GM23338 (cell line): ENCODE measurements around the gene PCLO. TPM values are rescaled to one million over a fixed set of nuclear protein-coding genes. Genes with fewer than 3 reads are reported as not detected.

Source experiments
- ATAC-seq: fragments of 200-7000 bp; cut with Tn5 transposase; 3 replicates; pipeline ENCODE4 v1.9.1; 2020
- DNase-seq: peaks from one replicate; pipeline ENCODE4 v3.0.0-alpha.2; 2015; ENCODE audit warnings: low spot score
- H2AFZ ChIP-seq: fragments of 200-600 bp; sonication (generic); 2 replicates; pipeline ENCODE4 v1.8.0; 2016; ENCODE audit warnings: antibody characterized with exemption, mild to moderate bottlenecking, moderate library complexity
- H3F3A ChIP-seq: fragments of 200-600 bp; sonication (generic); replicated peaks from 2 replicates; pipeline ENCODE4 v1.8.0; 2017; ENCODE audit warnings: antibody characterized with exemption, mixed run types, low read depth
- H3K27ac ChIP-seq: fragments of 200-600 bp; sonication (generic); 2 replicates; pipeline ENCODE4 v1.6.1; 2016; ENCODE audit warnings: low read depth
- H3K27me3 ChIP-seq: fragments of 200-600 bp; sonication (generic); 2 replicates; pipeline ENCODE4 v1.8.0; 2016; ENCODE audit warnings: mild to moderate bottlenecking, mixed run types, moderate library complexity; ENCODE audit not compliant: insufficient read depth
- H3K36me3 ChIP-seq: fragments of 200-600 bp; sonication (generic); 2 replicates; pipeline ENCODE4 v1.8.0; 2016; ENCODE audit warnings: mild to moderate bottlenecking; ENCODE audit not compliant: insufficient read depth
- H3K4me1 ChIP-seq: fragments of 200-600 bp; sonication (generic); 2 replicates; pipeline ENCODE4 v1.8.0; 2016; ENCODE audit warnings: mild to moderate bottlenecking, moderate library complexity; ENCODE audit not compliant: insufficient read depth
- H3K4me2 ChIP-seq: fragments of 200-600 bp; sonication (generic); 2 replicates; pipeline ENCODE4 v1.7.1; 2017; ENCODE audit warnings: mixed run types
- H3K4me3 ChIP-seq: fragments of 200-600 bp; sonication (generic); 2 replicates; pipeline ENCODE4 v1.6.1; 2016; ENCODE audit warnings: mixed run types
- H3K79me2 ChIP-seq: fragments of 200-600 bp; sonication (generic); replicated peaks from 2 replicates; pipeline ENCODE4 v1.8.0; 2017; ENCODE audit warnings: mild to moderate bottlenecking; ENCODE audit not compliant: insufficient read depth
- H3K9me2 ChIP-seq: fragments of 200-600 bp; sonication (generic); 2 replicates; pipeline ENCODE4 v1.8.0; 2017; ENCODE audit not compliant: insufficient read depth
- H4K20me1 ChIP-seq: fragments of 200-600 bp; sonication (generic); replicated peaks from 2 replicates; pipeline ENCODE4 v1.8.0; 2017; ENCODE audit warnings: mild to moderate bottlenecking; ENCODE audit not compliant: insufficient read depth
- H3K27ac Mint-ChIP-seq: 2 replicates; pipeline ENCODE4 v1.8.0; 2020; ENCODE audit warnings: inconsistent platforms, mild to moderate bottlenecking, moderate library complexity, mixed read lengths
- H3K27me3 Mint-ChIP-seq: 3 replicates; pipeline ENCODE4 v1.8.0; 2022; ENCODE audit warnings: low read depth, mild to moderate bottlenecking, moderate library complexity, mixed read lengths, inconsistent platforms; ENCODE audit not compliant: insufficient read depth, poor library complexity
- H3K36me3 Mint-ChIP-seq: 3 replicates; pipeline ENCODE4 v1.8.0; 2021; ENCODE audit warnings: low read depth, mild to moderate bottlenecking, inconsistent platforms, moderate library complexity, mixed read lengths
- H3K4me1 Mint-ChIP-seq: 3 replicates; pipeline ENCODE4 v1.8.0; 2020; ENCODE audit warnings: mild to moderate bottlenecking, inconsistent platforms, mixed read lengths
- H3K4me3 Mint-ChIP-seq: 3 replicates; pipeline ENCODE4 v1.8.0; 2021; ENCODE audit warnings: moderate library complexity, mild to moderate bottlenecking, inconsistent platforms, mixed read lengths
- H3K9me3 Mint-ChIP-seq: 3 replicates; pipeline ENCODE4 v1.8.0; 2020; ENCODE audit warnings: moderate library complexity, mild to moderate bottlenecking, inconsistent platforms, mixed read lengths
- CREB1 ChIP-seq: fragments of 250-450 bp; sonication (Bioruptor Pico); IDR thresholded peaks from 2 replicates; pipeline ENCODE4 v1.5.0; 2020; ENCODE audit warnings: low read depth, mild to moderate bottlenecking, moderate library complexity
- CTCF ChIP-seq, 2 experiments: fragments of 200-600 bp in 1 of 2; sonication (generic) in 1 of 2; conservative IDR thresholded peaks; 2 replicates each; pipeline versions ENCODE4 v1.5.1 to v1.6.1; 2016 to 2017; ENCODE audit warnings: antibody characterized with exemption in 2 of 2, low read depth in 2 of 2, mild to moderate bottlenecking in 2 of 2, moderate library complexity in 1 of 2
- EZH2 ChIP-seq: fragments of 200-600 bp; sonication (generic); IDR thresholded peaks from one replicate; pipeline ENCODE4 v1.8.0; 2017; ENCODE audit warnings: antibody characterized with exemption, mild to moderate bottlenecking, low read depth; ENCODE audit not compliant: unreplicated experiment
- EZH2phosphoT487 ChIP-seq: fragments of 200-600 bp; sonication (generic); IDR thresholded peaks from one replicate; pipeline ENCODE4 v1.8.1; 2018; ENCODE audit warnings: antibody characterized with exemption; ENCODE audit not compliant: unreplicated experiment
- JUNB ChIP-seq: IDR thresholded peaks from one replicate; pipeline ENCODE4 v1.6.1; 2016; ENCODE audit warnings: antibody characterized with exemption; ENCODE audit not compliant: unreplicated experiment
- NANOG ChIP-seq: IDR thresholded peaks from 2 replicates; pipeline ENCODE4 v1.6.1; 2016; ENCODE audit warnings: antibody characterized with exemption, borderline replicate concordance
- POLR2AphosphoS5 ChIP-seq: IDR thresholded peaks from 2 replicates; pipeline ENCODE4 v1.6.1; 2016; ENCODE audit warnings: antibody characterized with exemption, low read depth
- STAT1 ChIP-seq: IDR thresholded peaks from one replicate; pipeline ENCODE4 v1.6.1; 2016; ENCODE audit warnings: antibody characterized with exemption; ENCODE audit not compliant: unreplicated experiment
- ZNF331 ChIP-seq: fragments of 250-450 bp; sonication (Bioruptor Pico); IDR thresholded peaks from 2 replicates; pipeline ENCODE4 v1.5.0; 2020; ENCODE audit warnings: low read depth, mild to moderate bottlenecking, moderate library complexity
- polyA plus RNA-seq: library from polyadenylated mRNA; unstranded; fragments of >200 nt; fragmentation: Nextera tagmentation; extraction: Ambion mirVana; gene quantifications from 2 replicates; pipeline ENCODE4 v1.2.1, GENCODE V29; 2016
- total RNA-seq: library from RNA; depleted of rRNA; stranded (reverse); fragments of >200 nt; shearing (Covaris generic); gene quantifications from 2 replicates; pipeline ENCODE4 v1.2.3, GENCODE V29; 2014
- TF ChIP-seq, protein P1 (sequence below): IDR thresholded peaks from one replicate; pipeline ENCODE4 v1.6.1; 2018; ENCODE audit warnings: antibody characterized with exemption; ENCODE audit not compliant: unreplicated experiment
- TF ChIP-seq, protein P2 (sequence below): IDR thresholded peaks from 2 replicates; pipeline ENCODE4 v1.6.1; 2016; ENCODE audit warnings: antibody characterized with exemption

PCLO gene
- total and polyA plus RNA-seq, 2 experiments from 2014 or later = 7.4 to 9.1 TPM

- Mint-ChIP-seq H3K4me1 (peaks cover 13% of the 10 kb centered on the region; the same call in 2 of the 3 replicates), H3K9me3 (no peaks in the 10 kb centered on the region), H3K27me3 (no peaks in the 10 kb centered on the region), H3K36me3 (no peaks in the 10 kb centered on the region), H3K27ac (no peak overlapping the region), H3K4me3 (peak overlapping the region; percentile 84)
- Histone ChIP-seq H4K20me1 (no peaks in the 10 kb centered on the region), H3K79me2 (no peaks in the 10 kb centered on the region), H3K36me3 (no peaks in the 10 kb centered on the region), H3F3A (no peaks in the 10 kb centered on the region), H3K4me3 (peak overlapping the region; percentile 79), H3K27me3 (no peaks in the 10 kb centered on the region), H3K27ac (no peak overlapping the region), H3K4me2 (peak overlapping the region; percentile 97), H3K9me2 (no peaks in the 10 kb centered on the region), H2AFZ (no peak overlapping the region), H3K4me1 (peaks cover 6% of the 10 kb centered on the region)
- DNase-seq (peak; percentile 49), ATAC-seq (no peak)
- TF ChIP-seq, protein P1, sequence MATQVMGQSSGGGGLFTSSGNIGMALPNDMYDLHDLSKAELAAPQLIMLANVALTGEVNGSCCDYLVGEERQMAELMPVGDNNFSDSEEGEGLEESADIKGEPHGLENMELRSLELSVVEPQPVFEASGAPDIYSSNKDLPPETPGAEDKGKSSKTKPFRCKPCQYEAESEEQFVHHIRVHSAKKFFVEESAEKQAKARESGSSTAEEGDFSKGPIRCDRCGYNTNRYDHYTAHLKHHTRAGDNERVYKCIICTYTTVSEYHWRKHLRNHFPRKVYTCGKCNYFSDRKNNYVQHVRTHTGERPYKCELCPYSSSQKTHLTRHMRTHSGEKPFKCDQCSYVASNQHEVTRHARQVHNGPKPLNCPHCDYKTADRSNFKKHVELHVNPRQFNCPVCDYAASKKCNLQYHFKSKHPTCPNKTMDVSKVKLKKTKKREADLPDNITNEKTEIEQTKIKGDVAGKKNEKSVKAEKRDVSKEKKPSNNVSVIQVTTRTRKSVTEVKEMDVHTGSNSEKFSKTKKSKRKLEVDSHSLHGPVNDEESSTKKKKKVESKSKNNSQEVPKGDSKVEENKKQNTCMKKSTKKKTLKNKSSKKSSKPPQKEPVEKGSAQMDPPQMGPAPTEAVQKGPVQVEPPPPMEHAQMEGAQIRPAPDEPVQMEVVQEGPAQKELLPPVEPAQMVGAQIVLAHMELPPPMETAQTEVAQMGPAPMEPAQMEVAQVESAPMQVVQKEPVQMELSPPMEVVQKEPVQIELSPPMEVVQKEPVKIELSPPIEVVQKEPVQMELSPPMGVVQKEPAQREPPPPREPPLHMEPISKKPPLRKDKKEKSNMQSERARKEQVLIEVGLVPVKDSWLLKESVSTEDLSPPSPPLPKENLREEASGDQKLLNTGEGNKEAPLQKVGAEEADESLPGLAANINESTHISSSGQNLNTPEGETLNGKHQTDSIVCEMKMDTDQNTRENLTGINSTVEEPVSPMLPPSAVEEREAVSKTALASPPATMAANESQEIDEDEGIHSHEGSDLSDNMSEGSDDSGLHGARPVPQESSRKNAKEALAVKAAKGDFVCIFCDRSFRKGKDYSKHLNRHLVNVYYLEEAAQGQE = peak; percentile 75
- TF ChIP-seq JUNB (no peak), ZNF331 (CRISPR knock-in tag) (no peak), EZH2phosphoT487 (no peak)
Measured at GRCh38 chr7:83161186-83161585, 1.5 kb downstream of the PCLO start.

- Histone ChIP-seq H3K4me3 (no peak overlapping the region), H2AFZ (no peak overlapping the region), H3F3A (no peaks in the 10 kb centered on the region), H3K36me3 (no peaks in the 10 kb centered on the region), H3K4me2 (no peak overlapping the region), H3K27me3 (no peaks in the 10 kb centered on the region), H3K79me2 (no peaks in the 10 kb centered on the region), H3K9me2 (no peaks in the 10 kb centered on the region), H4K20me1 (no peaks in the 10 kb centered on the region), H3K4me1 (peaks cover 6% of the 10 kb centered on the region), H3K27ac (no peak overlapping the region)
- DNase-seq = no peak
- Mint-ChIP-seq H3K4me1 (peaks cover 13% of the 10 kb centered on the region), H3K27ac (no peak overlapping the region), H3K27me3 (peaks cover 3% of the 10 kb centered on the region), H3K36me3 (0 out of 3 replicates have a peak, but pooled peaks cover 5% of the 10 kb centered on the region), H3K4me3 (no peak overlapping the region), H3K9me3 (no peaks in the 10 kb centered on the region)
- no peak for ATAC-seq
- TF ChIP-seq JUNB (no peak), POLR2AphosphoS5 (no peak), STAT1 (no peak), EZH2 (no peak), ZNF331 (CRISPR knock-in tag) (no peak), NANOG (no peak), CTCF (conservative IDR thresholded peaks at IDR 0.05; ENCODE audit: low read depth in 2 of 2) (no peak), CREB1 (no peak), EZH2phosphoT487 (no peak)
- TF ChIP-seq, protein P2, sequence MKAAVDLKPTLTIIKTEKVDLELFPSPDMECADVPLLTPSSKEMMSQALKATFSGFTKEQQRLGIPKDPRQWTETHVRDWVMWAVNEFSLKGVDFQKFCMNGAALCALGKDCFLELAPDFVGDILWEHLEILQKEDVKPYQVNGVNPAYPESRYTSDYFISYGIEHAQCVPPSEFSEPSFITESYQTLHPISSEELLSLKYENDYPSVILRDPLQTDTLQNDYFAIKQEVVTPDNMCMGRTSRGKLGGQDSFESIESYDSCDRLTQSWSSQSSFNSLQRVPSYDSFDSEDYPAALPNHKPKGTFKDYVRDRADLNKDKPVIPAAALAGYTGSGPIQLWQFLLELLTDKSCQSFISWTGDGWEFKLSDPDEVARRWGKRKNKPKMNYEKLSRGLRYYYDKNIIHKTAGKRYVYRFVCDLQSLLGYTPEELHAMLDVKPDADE = no peak
Measured at GRCh38 chr7:83159731-83160130, 3.0 kb downstream of the PCLO start.
